HG03196 (cell line): ENCODE measurements around the gene ATP10A.

Experiments used
- ATAC-seq: cut with Tn5 transposase; IDR thresholded peaks from one replicate; pipeline ENCODE4 v1.9.1; 2021; ENCODE audit not compliant: unreplicated experiment

The ATP10A gene

DNA sequence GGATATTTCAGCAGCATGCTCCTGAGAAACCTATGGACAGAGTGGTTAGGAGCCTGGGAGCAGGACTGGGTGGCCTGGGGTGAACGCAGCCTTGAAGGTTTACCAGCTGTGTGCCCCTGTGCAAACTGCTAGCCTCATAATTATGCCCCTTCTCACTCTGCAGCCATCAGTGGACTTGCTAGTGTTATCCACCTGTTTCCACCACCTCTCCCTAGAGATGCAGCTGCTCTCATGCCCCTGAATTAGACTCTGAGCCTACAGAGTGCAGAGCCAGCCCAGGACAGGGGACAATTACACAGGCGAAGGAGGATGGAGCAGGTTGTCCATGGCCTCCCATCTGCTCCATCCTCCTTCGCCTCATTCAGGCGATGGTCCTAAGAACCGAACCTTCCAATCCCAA, 175.9 kb downstream of the ATP10A start:
- no peak for ATAC-seq

DNA sequence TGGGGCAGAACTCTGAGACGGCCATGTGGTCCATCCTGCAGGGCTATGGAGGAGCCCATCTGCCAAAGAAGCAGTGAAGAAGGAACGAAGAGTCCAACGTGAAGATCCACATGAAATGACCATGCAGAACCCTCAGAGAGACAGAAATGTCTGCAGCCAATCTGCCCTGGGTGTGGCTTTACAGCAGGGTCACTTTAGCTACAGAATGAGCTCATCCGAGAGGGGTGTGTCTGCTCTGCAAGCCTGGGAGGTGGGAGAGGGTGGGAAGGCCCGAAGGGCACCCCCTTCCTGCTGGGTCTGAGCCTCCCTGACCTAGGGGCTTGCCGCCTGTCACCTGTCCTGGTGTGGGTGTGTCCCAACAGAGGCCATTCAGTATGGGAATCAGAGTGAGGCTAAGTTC, 176.3 kb downstream of the ATP10A start:
- ATAC-seq, result no peak

DNA sequence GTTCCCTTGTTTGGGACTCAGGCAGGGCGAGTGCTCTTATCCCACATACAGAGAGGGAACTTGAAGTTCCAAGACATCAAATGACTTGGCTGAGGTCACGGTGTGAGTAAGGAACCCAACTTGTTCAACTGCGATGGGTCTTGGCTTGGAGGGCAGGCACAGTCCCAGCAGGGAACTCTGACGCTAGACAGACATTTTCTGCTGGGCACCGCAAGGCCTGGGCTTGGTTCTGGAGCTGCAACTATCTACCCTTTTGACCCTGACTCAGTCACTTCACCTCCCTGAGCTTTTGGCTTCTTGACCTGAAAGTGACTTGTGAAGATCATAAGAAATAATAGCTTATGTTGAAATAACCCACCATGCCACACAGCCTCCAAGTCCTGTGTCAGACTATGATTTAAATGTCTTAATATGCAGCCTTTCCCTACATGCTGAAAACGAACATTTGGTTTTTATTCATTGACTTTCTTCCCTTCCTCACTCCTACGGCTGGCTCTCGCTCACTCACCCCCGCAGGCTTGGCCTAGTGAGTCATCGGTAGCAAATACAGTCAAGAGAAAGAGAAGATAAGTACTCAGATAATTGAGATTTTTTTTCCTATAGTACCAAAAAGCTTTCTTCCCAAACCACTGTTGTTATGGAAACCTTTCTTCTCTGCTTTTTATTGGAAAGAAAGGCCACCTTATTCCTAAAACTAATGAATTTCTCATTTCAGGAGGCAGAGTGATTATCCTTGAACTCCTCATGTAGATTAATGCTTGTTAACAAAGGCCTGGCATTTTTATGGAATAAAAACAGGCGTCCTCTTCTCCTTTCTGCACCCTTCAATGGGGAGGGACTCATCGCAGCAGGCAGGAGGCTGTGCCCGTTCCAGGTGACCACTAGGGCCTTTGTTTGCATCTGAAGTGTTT, 178.4 kb downstream of the ATP10A start:
- no peak for ATAC-seq

DNA sequence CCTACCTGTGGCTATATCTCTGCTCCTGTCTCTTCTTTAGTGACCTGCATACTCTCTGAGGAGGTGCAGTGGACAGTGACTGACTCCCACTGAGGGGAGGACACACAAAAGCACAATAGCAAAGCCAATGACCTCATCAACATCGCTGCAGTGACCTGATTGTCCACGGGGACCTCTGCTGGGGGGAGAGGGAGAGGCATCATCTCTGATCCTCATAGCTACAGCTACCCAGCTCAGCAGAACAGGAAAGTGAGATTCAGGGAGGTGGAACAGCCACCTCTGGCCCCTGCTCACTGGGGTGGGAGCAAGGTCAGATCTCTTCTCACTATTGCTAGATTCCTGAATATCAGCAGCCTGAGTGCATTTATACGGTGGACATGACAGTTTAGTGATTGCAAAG, 179.2 kb downstream of the ATP10A start:
- ATAC-seq, result no peak

DNA sequence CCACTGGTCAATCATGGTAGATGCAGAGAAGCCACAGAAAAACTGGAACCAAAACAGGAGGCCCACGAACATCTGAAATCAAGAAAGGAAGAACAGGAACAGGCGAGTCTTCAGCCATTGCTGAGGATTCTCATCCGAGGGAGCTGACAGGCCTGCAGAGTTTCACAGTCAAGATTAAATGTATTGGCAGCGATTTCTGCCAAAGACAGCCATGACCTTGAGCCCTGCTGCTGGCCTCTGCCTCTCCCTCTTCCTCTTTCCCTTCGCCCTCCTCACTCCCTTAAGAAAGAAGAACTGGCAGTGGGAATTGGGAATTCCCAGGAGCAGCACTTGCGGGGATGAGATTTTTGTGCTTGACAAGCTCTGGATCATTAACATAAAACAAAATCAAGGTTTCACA, 179.7 kb downstream of the ATP10A start:
- no peak for ATAC-seq

DNA sequence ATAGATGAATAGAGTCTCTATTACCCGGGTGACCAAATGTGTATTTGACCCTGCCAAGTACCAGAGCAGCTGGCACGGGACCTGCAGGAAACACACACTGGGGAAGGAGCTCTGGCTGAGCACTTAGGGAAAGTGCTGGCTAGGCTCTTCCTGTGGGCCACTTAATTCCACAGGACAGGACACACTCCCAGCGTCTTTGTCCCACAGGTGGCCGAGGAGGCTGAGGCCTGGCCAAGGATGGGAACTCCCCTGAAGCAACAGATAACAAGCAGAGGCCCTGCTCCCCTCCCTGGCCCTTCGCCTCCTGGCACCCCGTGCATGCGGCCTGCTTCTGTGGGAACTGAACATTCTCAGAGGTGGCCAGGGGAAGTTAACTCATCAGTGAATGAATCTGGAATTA, 180.8 kb downstream of the ATP10A start:
- no peak for ATAC-seq

DNA sequence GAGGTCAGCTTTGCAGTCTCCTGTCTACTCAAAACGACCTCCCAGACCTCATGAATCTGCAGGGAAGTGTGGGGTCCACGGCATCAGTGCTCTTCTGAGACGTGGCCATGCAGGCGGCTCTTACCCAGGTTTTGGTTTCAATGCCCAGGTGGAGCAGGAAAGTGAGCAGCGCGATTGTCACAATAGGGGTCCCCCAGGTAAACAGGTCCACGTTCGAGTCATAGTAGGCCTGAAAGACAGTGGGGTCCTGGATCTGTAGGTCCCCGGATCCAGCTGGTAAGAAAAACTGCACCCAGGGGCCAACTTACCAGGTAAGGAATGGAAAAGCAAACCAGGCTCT, 182.5 kb downstream of the ATP10A start:
- no peak for ATAC-seq

DNA sequence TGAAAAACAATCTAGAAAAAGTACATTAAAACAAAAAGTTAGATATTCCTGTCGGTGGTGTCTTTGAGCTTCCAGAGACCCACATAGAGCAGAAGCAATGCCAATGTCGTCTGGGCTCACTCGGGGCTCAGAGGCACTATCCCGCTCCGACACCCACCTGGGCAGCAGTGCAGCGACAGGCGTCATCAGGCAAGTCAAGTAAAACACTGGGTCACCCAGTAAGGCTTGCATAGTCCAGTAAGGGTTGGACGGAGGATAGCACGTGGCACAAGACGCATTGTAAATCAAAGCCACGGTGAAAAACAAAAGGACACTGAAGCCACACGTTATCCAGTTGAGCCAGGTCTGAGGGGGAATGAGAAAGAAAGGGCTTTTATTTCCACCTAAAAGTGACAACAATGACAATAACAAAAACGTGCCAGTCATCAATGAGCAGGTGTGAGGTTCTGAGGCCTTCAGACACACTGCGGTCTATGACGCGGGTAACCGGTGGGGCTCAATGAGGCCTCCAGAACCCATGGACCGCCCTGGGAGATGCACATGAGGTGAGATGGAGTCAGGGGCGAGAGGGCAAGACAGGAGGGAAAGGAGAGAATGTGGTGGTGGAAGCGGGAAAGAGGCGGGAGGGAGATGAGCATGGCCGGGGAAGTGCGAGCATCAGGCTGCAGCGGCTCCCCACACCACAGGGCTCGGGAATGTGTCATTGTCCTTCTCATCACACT, 183.0 kb downstream of the ATP10A start:
- no peak for ATAC-seq

DNA sequence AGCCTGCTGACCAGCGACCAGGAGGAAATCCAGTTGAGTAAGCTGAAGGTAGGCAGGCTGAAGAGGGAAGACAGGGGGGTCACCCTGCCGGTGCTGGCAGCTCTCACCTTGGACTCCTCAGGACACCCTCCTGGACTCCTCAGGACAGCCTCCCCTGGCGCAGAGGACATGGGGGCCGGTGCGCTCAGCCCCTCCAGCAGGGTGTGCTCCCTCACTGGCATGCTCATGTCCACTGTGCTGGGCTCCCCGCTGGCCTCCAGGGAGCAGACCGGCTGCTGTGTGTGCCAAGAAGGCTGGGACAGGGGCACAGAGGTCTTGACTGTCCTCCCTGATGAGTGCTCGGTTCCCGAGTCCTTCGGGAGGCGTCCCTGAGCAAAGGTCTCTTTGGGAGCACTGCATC, 183.6 kb downstream of the ATP10A start:
- ATAC-seq, result no peak

DNA sequence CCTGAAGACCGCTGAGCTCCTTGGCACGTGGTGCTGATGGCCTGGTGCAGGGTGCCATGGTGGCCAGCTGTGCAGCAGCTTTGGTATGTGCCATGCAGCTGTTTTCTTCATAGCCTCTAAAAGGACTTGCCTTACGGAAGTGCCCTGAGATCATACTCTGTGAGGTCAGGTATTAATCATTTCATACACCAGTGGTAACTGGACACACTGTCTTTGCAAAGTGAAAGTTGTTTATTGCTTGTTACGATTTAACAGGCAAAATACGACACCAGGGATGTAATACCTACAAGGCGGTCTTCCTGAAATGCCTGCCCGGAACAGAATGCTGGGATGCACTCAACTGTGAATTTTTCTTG, 184.6 kb downstream of the ATP10A start:
- ATAC-seq, result no peak

DNA sequence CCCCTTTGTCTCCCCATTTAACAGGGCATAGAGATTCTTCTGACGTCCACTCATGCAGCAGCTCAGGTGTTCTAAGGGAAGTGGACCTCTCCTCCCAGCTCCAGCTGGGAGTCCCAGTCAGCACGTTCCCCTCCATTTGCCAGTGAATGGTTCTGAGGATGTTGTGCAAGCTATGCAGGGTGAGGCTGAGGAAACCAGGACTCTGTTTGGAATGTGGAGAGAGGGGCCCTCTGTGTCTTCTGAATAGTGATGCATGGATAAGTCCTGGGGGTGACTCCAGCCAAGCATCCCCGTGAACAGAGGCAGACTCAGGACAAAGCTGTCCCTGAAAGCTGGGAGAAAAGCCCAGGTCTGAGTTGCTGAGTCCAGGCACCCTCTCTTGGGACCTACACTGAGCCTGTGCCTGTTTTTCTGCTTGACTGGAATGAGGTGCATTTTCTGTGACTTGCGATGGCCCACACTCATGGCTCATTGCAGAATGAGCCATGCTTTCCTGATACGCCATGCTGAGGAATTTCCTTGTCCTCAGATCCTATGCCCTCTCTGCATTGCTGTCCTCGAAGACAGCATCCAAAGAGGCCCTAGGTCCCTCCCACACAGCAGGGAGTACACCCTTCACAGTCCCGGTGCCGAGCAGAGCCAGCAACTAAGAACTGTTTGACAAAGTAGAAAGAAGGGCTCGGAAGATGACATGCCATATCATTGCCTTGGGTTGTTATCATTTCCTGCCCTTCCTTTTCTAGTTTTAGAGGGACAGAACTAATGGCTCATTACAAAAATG, 185.2 kb downstream of the ATP10A start:
- no peak for ATAC-seq

DNA sequence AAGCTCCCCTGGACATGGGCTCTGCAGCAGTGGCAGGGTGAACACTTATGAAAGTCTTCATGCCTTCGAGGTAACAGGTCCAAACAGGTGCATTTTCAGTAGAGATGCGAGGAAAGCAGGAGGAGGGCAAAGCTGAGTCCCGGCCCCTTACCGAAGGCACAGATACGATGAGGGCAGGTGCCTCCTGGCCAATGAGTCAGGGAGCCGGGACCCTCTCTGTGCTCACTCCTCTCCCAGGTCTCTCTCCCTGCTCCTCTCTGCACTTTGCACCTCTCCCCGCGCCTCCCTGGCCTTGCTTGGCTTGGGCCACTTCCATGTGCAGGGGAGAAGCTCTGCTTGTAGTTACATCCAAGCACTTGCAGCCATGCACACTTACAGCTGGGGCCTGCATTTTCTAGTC, 187.1 kb downstream of the ATP10A start:
- ATAC-seq, result no peak

DNA sequence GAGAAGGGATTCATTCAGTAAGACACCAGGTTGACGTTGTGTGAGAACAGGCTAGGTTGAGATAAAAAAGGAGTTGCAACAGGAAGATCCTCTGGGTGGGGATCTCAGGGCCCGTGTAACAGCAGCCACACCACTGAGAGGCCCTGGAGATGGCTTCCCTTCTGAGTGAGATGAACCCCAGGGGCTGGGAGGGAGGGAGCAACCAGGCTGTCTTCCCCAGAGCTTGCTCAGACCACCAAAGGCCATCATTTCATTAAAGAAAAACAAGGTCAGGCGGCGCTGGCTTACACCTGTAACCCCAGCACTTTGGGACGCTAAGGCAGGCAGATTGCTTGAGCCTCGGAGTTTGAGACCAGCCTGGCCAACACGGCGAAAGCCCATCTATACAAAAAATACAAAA, 187.7 kb downstream of the ATP10A start:
- ATAC-seq, result no peak

DNA sequence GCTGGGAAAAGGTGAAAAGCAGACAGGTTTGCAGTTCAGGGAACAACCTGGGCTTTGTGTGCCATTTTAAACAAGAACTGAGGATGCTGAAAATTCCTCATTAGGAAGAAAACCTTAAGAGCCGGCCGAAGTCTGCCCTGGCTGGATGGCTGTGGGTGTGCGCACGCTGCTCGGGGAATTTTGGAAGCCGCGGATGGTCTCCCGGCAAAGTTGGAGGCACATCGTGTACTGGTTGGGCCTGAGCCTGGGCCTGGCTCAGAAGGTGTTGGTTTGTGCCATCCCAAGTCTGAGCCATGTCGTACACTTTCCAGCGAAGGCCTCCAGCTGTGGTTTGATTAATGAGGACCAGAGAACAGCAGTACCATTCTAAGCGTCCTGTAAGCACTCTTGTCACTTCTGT, 188.2 kb downstream of the ATP10A start:
- no peak for ATAC-seq

DNA sequence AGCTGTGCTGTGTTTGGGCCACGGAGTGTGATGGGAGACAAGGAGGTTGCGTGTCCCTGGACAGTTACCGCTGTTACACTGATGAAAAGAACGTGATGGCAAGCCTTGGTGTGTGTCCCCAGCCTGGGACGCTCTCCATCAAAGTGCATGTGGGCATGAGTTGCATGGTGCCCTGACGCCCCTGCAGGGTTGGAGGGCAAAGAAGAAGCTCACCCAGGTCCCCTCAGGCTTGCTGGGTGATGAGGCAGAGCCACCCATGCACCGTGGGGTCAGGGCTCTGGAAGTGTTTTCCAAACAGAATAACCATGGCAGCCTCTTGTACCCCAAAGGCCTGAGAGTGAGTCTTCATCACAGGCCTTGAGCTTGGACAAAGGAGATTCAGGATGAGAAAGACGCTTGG, 189.2 kb downstream of the ATP10A start:
- ATAC-seq, result no peak

DNA sequence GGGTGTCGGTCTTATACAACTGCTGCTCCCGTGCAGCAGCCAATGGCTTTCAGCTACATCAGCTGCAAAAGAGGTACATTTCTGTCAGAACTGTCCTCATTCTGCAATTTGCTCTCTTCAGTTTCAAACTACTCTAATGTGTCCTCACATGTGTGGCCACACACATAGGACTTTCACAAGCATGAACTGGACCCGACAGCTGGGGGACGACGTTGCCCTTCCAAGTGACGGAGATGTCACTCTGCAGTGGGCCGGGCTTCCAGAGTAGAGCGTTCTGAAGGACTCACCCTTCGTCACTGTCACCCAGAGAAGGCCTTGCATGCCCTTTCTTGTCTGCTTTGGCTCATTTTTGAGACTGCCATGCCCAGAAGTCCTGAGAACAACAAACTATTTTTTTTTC, 189.8 kb downstream of the ATP10A start:
- no peak for ATAC-seq

DNA sequence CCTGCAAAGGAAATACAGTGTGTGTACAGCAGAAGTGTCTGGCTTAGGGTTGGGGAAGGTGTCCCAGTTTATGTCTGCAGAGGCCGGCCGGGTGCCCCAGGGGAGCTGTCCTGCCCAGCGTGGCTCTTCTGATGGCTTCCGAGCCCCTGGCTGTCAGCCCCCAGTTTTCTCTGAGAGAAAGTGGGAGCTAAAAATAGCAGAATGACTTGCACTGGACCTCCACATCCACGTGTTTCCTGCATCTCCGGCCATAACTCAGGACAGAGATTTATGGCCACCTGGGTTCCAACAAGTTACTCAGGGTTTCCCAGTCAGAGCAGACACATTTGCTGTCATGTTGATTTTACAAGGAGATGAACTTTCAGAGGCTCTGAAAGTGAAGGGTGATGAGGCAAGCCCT, 192.0 kb downstream of the ATP10A start:
- no peak for ATAC-seq

DNA sequence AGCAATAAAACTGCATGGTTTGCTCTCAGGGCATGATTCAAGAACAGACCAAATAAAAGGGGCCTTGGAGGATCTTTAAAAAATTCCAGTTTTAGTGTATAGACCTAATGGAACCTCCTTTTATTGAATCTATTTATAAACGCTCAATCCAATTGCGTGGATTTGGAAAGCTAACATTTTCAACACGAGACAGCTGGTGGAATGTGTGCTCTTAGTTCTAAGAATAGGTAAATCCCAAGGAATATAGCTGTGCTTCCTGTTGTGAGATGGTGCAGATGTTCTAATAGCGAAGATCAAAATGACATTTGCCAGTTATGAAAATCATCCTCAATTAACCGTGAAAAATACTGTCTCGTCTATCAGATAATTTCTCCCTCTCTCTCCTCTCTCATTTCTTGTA, 192.5 kb downstream of the ATP10A start:
- ATAC-seq, result no peak

DNA sequence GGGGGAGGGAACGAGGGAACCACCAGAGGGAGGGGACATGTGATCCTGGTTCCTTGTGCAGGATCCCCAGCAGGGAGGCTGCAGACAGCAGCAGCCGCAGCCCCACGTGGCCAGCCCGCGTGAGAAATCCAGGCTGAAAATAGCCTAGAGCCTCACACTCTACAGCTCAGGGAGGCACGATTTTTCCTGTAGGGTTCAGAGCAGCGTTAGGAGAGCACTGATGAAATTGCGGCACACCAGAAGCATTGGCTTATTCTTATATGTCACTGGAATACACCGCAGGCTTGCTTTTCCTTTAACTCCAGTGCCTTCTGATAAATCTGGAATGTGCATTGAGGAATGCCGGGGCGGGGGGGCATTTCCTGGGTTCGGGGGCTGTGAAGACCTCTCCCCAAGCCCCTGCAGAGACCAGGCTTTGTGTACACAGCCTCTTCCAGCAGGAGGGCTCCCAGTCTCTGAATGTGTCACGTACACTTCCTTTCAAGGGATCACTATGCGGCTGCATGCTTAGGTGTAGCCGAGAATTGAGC, 193.0 kb downstream of the ATP10A start:
- no peak for ATAC-seq

DNA sequence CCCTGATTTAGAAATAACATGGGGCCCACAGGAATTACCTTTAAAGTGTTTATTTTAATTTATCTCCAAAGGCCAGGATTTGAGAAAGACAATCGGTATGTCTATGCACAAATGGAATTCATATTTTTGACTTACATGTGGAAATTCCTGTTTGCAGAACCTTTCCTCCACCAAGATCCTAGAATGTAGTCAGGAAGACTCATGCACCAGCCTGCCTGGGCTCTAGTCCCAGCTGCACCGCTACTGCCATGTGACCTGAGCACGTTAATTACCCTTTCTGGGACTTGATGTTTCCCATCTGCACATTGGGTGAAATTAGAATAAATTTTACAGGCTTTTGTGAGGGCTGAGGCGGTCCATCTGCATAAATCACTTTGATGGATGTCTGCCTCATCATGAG, 194.2 kb downstream of the ATP10A start:
- no peak for ATAC-seq

DNA sequence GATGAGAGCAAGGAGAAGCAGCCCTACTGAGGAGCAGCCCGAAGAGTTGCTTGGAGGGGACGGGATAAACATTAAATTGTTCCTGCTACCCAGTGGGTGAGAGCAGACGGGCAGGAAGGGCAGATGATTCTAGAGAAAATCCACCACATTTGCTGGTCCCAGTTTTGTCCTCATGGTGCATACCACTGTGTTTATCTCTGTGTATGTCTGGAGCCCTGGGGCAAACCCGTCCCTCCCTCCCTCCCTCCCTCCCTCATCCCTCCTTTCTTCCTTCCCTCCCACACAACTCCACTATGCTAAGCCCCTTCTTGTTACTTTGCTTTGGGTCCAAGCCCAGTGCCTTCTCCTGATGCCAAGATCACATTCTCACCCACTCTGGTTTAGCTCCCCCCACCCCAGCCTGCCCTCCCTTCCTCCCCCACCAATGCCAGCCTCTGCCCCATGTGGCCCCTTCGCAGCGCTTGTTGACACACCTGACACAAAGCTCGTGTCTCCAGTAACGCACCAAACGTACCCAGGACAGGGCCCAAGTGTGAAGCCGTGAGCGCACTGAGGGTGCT, 194.8 kb downstream of the ATP10A start:
- no peak for ATAC-seq
